MCF 10A (cell line): ENCODE measurements around the gene PREP. TPM values are rescaled to one million over a fixed set of nuclear protein-coding genes. Genes with fewer than 3 reads are reported as not detected.

Experiments
- BruUV-seq: library from RNA; stranded (reverse); fragments of 400-500 nt; replicated peaks from 2 replicates; lab custom pipeline; 2021; lab: Mats Ljungman, UMichigan
- CTCF ChIA-PET: fragments of 300-600 bp; sonication (Branson Sonifier 250); formaldehyde crosslinking; extraction: SDS; loops from one replicate; lab custom pipeline; 2021; ENCODE audit warnings: antibody characterized with exemption, inconsistent platforms; lab: Yijun Ruan, JAX
- POLR2A ChIA-PET: fragments of 300-600, 350-650 bp; sonication (Branson Sonifier 250); formaldehyde crosslinking; extraction: SDS; loops from one replicate; lab custom pipeline; 2020; ENCODE audit warnings: antibody characterized with exemption, inconsistent platforms; lab: Yijun Ruan, JAX
- DNase-seq: peaks from one replicate; pipeline ENCODE4 v3.0.0-alpha.2; 2018; ENCODE audit not compliant: unreplicated experiment
- H3K27ac Mint-ChIP-seq: one replicate; pipeline ENCODE4 v1.8.0; 2022; ENCODE audit warnings: mild to moderate bottlenecking, low read depth, mixed read lengths; ENCODE audit not compliant: unreplicated experiment
- H3K27me3 Mint-ChIP-seq: one replicate; pipeline ENCODE4 v1.8.0; 2022; ENCODE audit warnings: mixed read lengths; ENCODE audit not compliant: insufficient read depth, unreplicated experiment
- H3K36me3 Mint-ChIP-seq: one replicate; pipeline ENCODE4 v1.8.0; 2022; ENCODE audit warnings: mild to moderate bottlenecking, moderate library complexity, mixed read lengths; ENCODE audit not compliant: insufficient read depth, unreplicated experiment
- H3K4me1 Mint-ChIP-seq: one replicate; pipeline ENCODE4 v1.8.0; 2022; ENCODE audit warnings: mixed read lengths; ENCODE audit not compliant: insufficient read depth, unreplicated experiment
- H3K4me3 Mint-ChIP-seq: one replicate; pipeline ENCODE4 v1.8.0; 2022; ENCODE audit warnings: mild to moderate bottlenecking, moderate library complexity, mixed read lengths; ENCODE audit not compliant: unreplicated experiment
- H3K9me3 Mint-ChIP-seq: one replicate; pipeline ENCODE4 v1.8.0; 2022; ENCODE audit warnings: mixed read lengths; ENCODE audit not compliant: unreplicated experiment
- intact Hi-C: fragments of 100-400 bp; cut with micrococcal nuclease; formaldehyde crosslinking; loops from 2 replicates; pipeline ENCODE4 v1.14.1; 2022
- total RNA-seq: library from RNA; stranded (reverse); gene quantifications from 2 replicates; pipeline ENCODE4 v1.2.3, GENCODE V29; 2022
- TF ChIP-seq, protein P1 (sequence below): fragments of 200-600 bp; IDR thresholded peaks from one replicate; pipeline ENCODE4 v1.8.0; 2022; ENCODE audit warnings: antibody characterized with exemption, mild to moderate bottlenecking; ENCODE audit not compliant: unreplicated experiment

PREP gene
- total RNA-seq, 1 experiment from 2014 or later = 67.6 TPM

DNA sequence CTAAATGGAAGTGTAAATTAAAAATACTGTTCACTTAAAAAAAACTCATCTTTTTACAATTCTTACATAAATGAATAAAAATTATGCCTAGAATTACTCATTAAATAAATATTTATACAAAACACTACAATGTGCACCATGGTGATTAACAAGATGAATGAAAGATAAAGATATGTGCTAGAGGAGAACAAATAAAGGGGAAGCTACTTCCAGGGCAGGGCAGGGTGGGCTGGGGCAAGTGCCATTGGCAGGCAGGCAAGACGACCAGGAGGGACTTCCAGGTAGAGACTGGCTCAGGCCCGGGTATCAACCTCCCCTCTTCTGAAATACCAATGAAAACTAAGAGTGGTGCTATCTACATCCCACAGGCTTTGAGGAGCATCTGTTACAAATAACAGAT is 20.4 kb downstream of the PREP start:
- intact Hi-C loops = no loop called here

DNA sequence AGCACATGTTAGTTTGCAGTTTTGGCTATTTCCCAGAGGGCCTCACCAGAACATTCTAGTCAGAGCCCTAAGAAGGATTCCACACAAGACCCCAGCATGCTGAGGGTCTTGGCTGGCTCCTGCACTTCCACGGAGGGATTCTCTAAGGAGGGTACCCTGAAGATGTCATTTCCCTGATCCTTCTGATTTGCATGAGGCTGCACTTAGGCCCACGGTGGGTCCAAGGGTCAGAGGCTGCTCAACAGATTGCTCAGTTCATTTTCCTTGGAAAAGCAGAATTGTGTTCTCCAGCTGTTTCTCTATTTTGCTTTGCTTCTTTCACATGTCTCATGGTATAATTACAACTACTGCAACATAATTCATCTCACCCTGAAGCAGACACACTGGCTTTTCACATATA is 22.2 kb downstream of the PREP start:
- no peak overlapping the region for H3K4me3 Mint-ChIP-seq
- ChIA-PET CTCF (interaction anchor here (0.6 to 0.9 kb wide), 3 partner anchors 11 to 288 kb away, joined by 3 to 4 read pairs (median 3); no protein-coding TSS in a partner anchor), POLR2A (interaction anchor here (0.9 to 3.4 kb wide), 2 partner anchors 7 to 21 kb away, joined by 3 to 25 read pairs; no protein-coding TSS in a partner anchor)
- intact Hi-C loops = no loop called here
- peaks cover 34% of the 10 kb centered on the region for H3K4me1 Mint-ChIP-seq
- BruUV-seq = no TSS peak
- peaks cover 17% of the 10 kb centered on the region for H3K36me3 Mint-ChIP-seq
- H3K27me3 Mint-ChIP-seq = no peaks in the 10 kb centered on the region
- TF ChIP-seq, protein P1, sequence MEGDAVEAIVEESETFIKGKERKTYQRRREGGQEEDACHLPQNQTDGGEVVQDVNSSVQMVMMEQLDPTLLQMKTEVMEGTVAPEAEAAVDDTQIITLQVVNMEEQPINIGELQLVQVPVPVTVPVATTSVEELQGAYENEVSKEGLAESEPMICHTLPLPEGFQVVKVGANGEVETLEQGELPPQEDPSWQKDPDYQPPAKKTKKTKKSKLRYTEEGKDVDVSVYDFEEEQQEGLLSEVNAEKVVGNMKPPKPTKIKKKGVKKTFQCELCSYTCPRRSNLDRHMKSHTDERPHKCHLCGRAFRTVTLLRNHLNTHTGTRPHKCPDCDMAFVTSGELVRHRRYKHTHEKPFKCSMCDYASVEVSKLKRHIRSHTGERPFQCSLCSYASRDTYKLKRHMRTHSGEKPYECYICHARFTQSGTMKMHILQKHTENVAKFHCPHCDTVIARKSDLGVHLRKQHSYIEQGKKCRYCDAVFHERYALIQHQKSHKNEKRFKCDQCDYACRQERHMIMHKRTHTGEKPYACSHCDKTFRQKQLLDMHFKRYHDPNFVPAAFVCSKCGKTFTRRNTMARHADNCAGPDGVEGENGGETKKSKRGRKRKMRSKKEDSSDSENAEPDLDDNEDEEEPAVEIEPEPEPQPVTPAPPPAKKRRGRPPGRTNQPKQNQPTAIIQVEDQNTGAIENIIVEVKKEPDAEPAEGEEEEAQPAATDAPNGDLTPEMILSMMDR = no peak
- no peaks in the 10 kb centered on the region for H3K9me3 Mint-ChIP-seq
- H3K27ac Mint-ChIP-seq = peak overlapping the region; percentile 88
- DNase-seq = no peak

More for the DNA sequence above, 20.4 kb downstream of the PREP start:
- POLR2A ChIA-PET = interaction anchor here (0.8 to 3.4 kb wide), 4 partner anchors 9 to 522 kb away, joined by 3 to 25 read pairs (median 8); partner anchors contain the start of gene HACE1
- BruUV-seq = no TSS peak
- TF ChIP-seq, protein P1 = no peak
- H3K4me1 Mint-ChIP-seq = peaks cover 39% of the 10 kb centered on the region
- no peak overlapping the region for H3K4me3 Mint-ChIP-seq
- no peak overlapping the region for H3K27ac Mint-ChIP-seq
- DNase-seq = no peak
- H3K27me3 Mint-ChIP-seq = no peaks in the 10 kb centered on the region
- peaks cover 24% of the 10 kb centered on the region for H3K36me3 Mint-ChIP-seq
- CTCF ChIA-PET = interaction anchor here (0.7 to 1.4 kb wide), 4 partner anchors 19 to 294 kb away, joined by 3 to 4 read pairs (median 3); partner anchors contain the start of gene PREP
- no peaks in the 10 kb centered on the region for H3K9me3 Mint-ChIP-seq

DNA sequence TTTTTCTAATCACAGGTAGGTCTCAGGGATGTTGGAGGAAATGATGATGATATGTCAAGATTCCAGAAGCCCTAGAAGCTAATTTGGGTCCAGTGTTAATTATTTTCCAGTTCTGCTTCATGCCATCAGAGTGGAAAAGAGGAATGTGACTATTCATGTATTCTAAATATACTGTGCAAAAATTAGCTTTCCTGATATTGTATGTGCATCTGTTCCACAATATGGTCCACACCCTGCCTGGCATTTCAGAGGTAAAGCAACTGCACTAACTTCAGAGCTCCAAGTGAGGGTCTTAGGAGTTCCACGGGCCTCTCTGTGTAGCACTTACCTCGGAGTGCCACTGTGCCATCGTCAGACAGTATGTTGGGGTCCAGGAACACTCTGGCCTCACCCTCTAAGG is 27.1 kb downstream of the PREP start:
- POLR2A ChIA-PET = interaction anchor here (0.6 to 7.0 kb wide), 4 partner anchors 14 to 1120 kb away, joined by 3 to 160 read pairs (median 59); partner anchors contain the start of gene PREP
- CTCF ChIA-PET = interaction anchor here (0.6 to 4.7 kb wide), 7 partner anchors 10 to 909 kb away, joined by 3 to 38 read pairs (median 3); partner anchors contain the start of gene PREP
- TF ChIP-seq, protein P1 = no peak

DNA sequence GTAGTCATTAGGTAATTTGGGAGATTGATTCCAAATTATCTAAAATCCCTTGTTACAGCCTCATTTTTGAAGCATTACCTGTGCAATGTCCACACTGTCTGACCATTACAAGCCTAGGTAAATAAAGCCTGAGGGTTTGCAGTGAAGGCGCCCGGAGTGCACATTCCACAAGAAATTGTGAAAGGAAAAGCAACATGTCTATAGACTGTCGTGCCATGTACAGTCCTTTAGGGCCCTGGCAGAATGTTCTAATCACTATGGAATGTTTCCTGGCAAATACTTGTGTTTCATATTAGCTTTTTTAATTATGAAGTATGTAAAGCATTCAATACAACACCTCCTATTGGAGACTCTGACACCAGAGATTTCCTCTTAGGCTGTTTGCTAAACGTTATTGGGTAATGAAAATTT is 28.9 kb downstream of the PREP start:
- CTCF ChIA-PET = interaction anchor here (0.5 to 4.7 kb wide), 10 partner anchors 9 to 55 kb away, joined by 3 to 46 read pairs (median 4); partner anchors contain the start of gene PREP
- H3K4me3 Mint-ChIP-seq = peak overlapping the region; percentile 52
- H3K27ac Mint-ChIP-seq = peak overlapping the region; percentile 95
- no peaks in the 10 kb centered on the region for H3K27me3 Mint-ChIP-seq
- DNase-seq = peak; percentile 71
- H3K9me3 Mint-ChIP-seq = no peaks in the 10 kb centered on the region
- H3K4me1 Mint-ChIP-seq = peaks cover 38% of the 10 kb centered on the region
- POLR2A ChIA-PET = interaction anchor here (0.7 to 7.0 kb wide), 19 partner anchors 8 to 295 kb away, joined by 3 to 160 read pairs (median 5); partner anchors contain the start of gene PREP
- TF ChIP-seq, protein P1 = no peak
- H3K36me3 Mint-ChIP-seq = peaks cover 25% of the 10 kb centered on the region
- intact Hi-C loops = no loop called here
- no TSS peak for BruUV-seq

More for the DNA sequence above, 27.1 kb downstream of the PREP start:
- no TSS peak for BruUV-seq
- peaks cover 14% of the 10 kb centered on the region for H3K36me3 Mint-ChIP-seq
- H3K9me3 Mint-ChIP-seq = no peaks in the 10 kb centered on the region
- no peak overlapping the region for H3K27ac Mint-ChIP-seq
- no peaks in the 10 kb centered on the region for H3K27me3 Mint-ChIP-seq
- DNase-seq = no peak
- intact Hi-C loops = no loop called here
- H3K4me3 Mint-ChIP-seq = no peak overlapping the region
- peaks cover 41% of the 10 kb centered on the region for H3K4me1 Mint-ChIP-seq
